Measurements from ENCODE around the gene TRIM58. TPM values are rescaled to one million over a fixed set of nuclear protein-coding genes. Genes with fewer than 3 reads are reported as not detected.

The TRIM58 gene, protein sequence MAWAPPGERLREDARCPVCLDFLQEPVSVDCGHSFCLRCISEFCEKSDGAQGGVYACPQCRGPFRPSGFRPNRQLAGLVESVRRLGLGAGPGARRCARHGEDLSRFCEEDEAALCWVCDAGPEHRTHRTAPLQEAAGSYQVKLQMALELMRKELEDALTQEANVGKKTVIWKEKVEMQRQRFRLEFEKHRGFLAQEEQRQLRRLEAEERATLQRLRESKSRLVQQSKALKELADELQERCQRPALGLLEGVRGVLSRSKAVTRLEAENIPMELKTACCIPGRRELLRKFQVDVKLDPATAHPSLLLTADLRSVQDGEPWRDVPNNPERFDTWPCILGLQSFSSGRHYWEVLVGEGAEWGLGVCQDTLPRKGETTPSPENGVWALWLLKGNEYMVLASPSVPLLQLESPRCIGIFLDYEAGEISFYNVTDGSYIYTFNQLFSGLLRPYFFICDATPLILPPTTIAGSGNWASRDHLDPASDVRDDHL
- total RNA-seq (2.4 and 2.7 TPM in 2 replicates), polyA plus RNA-seq (2.2 and 2.6 TPM in 2 replicates)

DNA sequence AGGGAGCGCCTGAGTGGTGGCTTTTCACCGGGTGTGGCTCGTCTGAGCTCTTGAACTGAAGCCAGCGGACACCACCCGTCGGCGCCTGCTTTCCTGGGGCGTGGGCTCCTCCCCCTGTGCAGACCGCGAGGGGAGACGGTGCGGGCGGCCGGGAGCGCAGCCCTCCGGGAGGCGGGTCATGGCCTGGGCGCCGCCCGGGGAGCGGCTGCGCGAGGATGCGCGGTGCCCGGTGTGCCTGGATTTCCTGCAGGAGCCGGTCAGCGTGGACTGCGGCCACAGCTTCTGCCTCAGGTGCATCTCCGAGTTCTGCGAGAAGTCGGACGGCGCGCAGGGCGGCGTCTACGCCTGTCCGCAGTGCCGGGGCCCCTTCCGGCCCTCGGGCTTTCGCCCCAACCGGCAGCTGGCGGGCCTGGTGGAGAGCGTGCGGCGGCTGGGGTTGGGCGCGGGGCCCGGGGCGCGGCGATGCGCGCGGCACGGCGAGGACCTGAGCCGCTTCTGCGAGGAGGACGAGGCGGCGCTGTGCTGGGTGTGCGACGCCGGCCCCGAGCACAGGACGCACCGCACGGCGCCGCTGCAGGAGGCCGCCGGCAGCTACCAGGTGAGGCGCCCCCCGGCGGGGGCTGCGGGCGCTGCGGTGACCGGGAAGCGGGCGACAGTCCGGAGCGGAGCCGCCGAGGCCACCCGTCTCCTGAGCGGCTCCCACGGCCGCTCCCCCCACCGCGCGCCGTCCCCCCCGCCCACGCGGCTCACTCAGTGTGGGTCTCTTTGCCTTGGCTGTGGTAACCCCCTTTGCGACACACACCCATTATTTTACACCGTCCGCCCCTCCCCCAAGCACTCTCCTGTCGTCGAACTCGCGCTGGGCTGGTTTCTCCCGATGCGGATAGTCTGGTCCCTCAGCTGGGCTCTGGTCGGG, at the start of gene TRIM58:
Gene TRIM58 (plus strand): TSS at position 119 of the 916 bp plus-strand sequence. CDS start 60 bp downstream, at position 179.
- TF ChIP-seq, protein P1, sequence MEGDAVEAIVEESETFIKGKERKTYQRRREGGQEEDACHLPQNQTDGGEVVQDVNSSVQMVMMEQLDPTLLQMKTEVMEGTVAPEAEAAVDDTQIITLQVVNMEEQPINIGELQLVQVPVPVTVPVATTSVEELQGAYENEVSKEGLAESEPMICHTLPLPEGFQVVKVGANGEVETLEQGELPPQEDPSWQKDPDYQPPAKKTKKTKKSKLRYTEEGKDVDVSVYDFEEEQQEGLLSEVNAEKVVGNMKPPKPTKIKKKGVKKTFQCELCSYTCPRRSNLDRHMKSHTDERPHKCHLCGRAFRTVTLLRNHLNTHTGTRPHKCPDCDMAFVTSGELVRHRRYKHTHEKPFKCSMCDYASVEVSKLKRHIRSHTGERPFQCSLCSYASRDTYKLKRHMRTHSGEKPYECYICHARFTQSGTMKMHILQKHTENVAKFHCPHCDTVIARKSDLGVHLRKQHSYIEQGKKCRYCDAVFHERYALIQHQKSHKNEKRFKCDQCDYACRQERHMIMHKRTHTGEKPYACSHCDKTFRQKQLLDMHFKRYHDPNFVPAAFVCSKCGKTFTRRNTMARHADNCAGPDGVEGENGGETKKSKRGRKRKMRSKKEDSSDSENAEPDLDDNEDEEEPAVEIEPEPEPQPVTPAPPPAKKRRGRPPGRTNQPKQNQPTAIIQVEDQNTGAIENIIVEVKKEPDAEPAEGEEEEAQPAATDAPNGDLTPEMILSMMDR (IDR thresholded peaks at IDR 0.05; ENCODE audit: low read depth, low read length): no peak
- Histone ChIP-seq H3K9me3 (ENCODE audit: low read depth) (no peaks in the 10 kb centered on the region), H3K27ac (no peak within 1 kb of the TSS), H3K36me3 (no peaks in the 10 kb centered on the region), H3K4me1 (ENCODE audit: low read depth) (no peaks in the 10 kb centered on the region), H3K4me3 (peak within 1 kb of the TSS; percentile 42), H3K27me3 (peaks cover 6% of the 10 kb centered on the region)
- DNase-seq (ENCODE audit: low read depth in 1 of 2, low spot score in 1 of 2): peak in 1 of 2 donors; percentile 81

DNA sequence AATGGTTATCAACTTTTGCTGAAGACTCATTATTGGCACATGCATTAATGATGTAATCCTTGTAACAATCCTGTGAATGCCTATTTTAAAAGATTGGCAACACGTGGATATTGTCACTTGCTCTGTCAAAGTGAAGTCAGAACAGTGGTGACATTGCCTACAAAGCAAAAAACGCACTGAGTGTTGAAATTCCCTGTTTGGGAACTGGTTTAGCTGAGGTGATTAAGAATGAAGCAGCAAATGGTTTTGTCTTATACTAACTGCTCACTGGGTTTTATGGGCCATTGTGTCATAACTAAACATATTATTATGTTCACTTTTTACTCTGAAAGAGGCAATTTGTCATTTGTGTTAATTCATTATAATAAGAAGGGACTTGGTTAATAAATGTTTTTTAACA, 44.4 kb upstream of the TRIM58 start:
- TF ChIP-seq, protein P1 (IDR thresholded peaks at IDR 0.05; ENCODE audit: low read depth, low read length): no peak
- H3K4me3 ChIP-seq: no peak overlapping the region
- DNase-seq (ENCODE audit: low read depth in 1 of 2, low spot score in 1 of 2): no peak

DNA sequence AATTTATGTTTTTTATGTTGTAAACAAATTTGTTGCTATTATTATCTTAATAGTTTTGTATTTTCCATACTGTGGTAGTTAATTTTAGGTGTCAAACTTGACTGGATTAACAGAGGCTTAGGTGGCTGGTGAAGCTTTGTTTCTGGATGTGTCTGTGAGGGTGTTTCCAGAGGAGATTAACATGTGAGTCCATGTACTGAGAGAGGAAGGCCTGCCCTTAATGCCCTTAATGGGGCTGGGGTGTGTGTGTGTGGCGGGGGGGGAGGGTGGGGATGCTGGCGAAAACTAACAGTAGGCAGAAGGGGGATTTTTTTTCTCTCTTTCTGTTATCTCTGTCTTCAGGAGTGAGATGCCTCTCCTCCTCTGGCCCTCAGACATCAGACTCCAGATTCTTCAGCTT, 34.9 kb upstream of the TRIM58 start:
- no peaks in the 10 kb centered on the region for H3K9me3 ChIP-seq (ENCODE audit: low read depth)
- H3K4me1 ChIP-seq (ENCODE audit: low read depth): no peaks in the 10 kb centered on the region
- TF ChIP-seq, protein P1 (IDR thresholded peaks at IDR 0.05; ENCODE audit: low read depth, low read length): no peak
- no peaks in the 10 kb centered on the region for H3K27me3 ChIP-seq
- H3K27ac ChIP-seq: no peak overlapping the region
- no peaks in the 10 kb centered on the region for H3K36me3 ChIP-seq
- no peak for DNase-seq (ENCODE audit: low read depth in 1 of 2, low spot score in 1 of 2)
- no peak overlapping the region for H3K4me3 ChIP-seq

More for the DNA sequence above, 44.4 kb upstream of the TRIM58 start:
- H3K27me3 ChIP-seq: no peaks in the 10 kb centered on the region
- H3K27ac ChIP-seq: no peak overlapping the region
- no peaks in the 10 kb centered on the region for H3K4me1 ChIP-seq (ENCODE audit: low read depth)
- H3K36me3 ChIP-seq: no peaks in the 10 kb centered on the region
- no peaks in the 10 kb centered on the region for H3K9me3 ChIP-seq (ENCODE audit: low read depth)

DNA sequence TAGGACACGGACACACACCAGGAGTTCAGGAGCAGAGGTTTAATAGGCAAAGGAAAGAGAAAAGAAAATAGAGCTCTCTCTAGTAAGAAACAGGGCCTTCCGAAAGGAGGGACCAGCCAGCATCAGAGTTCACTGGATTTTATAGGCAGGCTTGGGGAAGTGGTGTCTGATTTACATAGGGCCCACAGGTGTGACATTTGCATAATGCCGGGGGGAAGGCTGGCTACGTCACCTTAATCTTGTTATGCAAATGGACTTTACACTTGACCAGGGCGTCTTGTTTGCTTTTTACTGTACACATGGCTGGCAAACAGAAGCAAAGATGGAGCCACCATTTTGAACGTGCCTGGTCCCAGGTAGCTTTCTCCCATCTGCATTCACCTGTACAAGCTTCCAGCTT, 33.0 kb upstream of the TRIM58 start, which contains the start of gene OR14A16:
Gene OR14A16 (minus strand): TSS at position 97 of the 400 bp plus-strand sequence. CDS start 8,390 bp downstream, outside the sequence.
- Histone ChIP-seq H3K27ac (no peak within 1 kb of the TSS), H3K27me3 (no peaks in the 10 kb centered on the region), H3K36me3 (no peaks in the 10 kb centered on the region), H3K9me3 (ENCODE audit: low read depth) (no peaks in the 10 kb centered on the region), H3K4me3 (no peak within 1 kb of the TSS), H3K4me1 (ENCODE audit: low read depth) (no peaks in the 10 kb centered on the region)
- TF ChIP-seq, protein P1 (IDR thresholded peaks at IDR 0.05; ENCODE audit: low read depth, low read length): no peak
- no peak for DNase-seq (ENCODE audit: low read depth in 1 of 2, low spot score in 1 of 2)

DNA sequence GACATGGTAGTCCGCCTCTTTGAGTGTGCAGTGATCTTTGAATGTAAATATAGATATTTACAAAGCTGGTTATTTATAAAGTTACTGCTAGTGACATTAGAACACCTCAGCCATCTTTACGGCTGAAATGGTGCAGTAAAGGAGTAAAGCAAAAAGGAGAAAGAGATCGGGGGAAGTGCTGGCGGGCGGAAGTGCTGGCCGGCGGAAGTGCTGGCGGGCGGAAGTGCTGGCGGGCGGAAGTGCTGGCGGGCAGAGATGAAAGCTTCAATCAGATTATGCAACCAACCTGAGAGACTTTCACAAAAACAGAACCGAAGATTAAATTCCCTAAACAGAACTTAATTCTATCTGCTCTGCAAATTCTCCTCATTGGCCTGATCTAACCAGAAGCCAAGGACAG, 31.6 kb upstream of the TRIM58 start:
- Histone ChIP-seq H3K36me3 (no peaks in the 10 kb centered on the region), H3K27ac (no peak overlapping the region), H3K9me3 (ENCODE audit: low read depth) (no peaks in the 10 kb centered on the region), H3K4me1 (ENCODE audit: low read depth) (no peaks in the 10 kb centered on the region), H3K27me3 (no peaks in the 10 kb centered on the region), H3K4me3 (no peak overlapping the region)
- DNase-seq (ENCODE audit: low read depth in 1 of 2, low spot score in 1 of 2): no peak
- TF ChIP-seq, protein P1 (IDR thresholded peaks at IDR 0.05; ENCODE audit: low read depth, low read length): no peak
